ENCODE data around the gene ST8SIA6.

Gene ST8SIA6

GRCh38 chr10:17455015-17455520, 673 bp upstream of the ST8SIA6 start:
- H3K27ac ChIP-seq (replicated peaks) = no peak overlapping the region
- DNase-seq (ENCODE audit: low read depth in 1 of 2, low spot score in 1 of 2) = no peak
- TF ChIP-seq REST (IDR thresholded peaks at IDR 0.05; ENCODE audit: insufficient replicate concordance, low read depth) (no peak), GABPA (IDR thresholded peaks at IDR 0.05; ENCODE audit: low read depth) (no peak), POLR2AphosphoS5 (IDR thresholded peaks at IDR 0.05; ENCODE audit: low read depth) (no peak), CTCF (IDR thresholded peaks at IDR 0.05; ENCODE audit: insufficient read depth, low read length) (no peak), SPI1 (IDR thresholded peaks at IDR 0.05; ENCODE audit: borderline replicate concordance, low read depth) (no peak)
- no peak overlapping the region for H3K4me3 ChIP-seq (replicated peaks; ENCODE audit: insufficient read depth, low read length)
- H3K27me3 ChIP-seq (ENCODE audit: insufficient read depth, poor library complexity, severe bottlenecking) = peaks cover 5% of the 10 kb centered on the region

- Histone ChIP-seq H3K27ac (replicated peaks) (no peak overlapping the region), H3K27me3 (ENCODE audit: insufficient read depth, poor library complexity, severe bottlenecking) (peaks cover 5% of the 10 kb centered on the region), H3K4me3 (replicated peaks; ENCODE audit: insufficient read depth, low read length) (no peak overlapping the region)
- DNase-seq (ENCODE audit: low read depth in 1 of 2, low spot score in 1 of 2) = no peak
- TF ChIP-seq CTCF (IDR thresholded peaks at IDR 0.05; ENCODE audit: insufficient read depth, low read length) (no peak), POLR2AphosphoS5 (IDR thresholded peaks at IDR 0.05; ENCODE audit: low read depth) (no peak), REST (IDR thresholded peaks at IDR 0.05; ENCODE audit: insufficient replicate concordance, low read depth) (no peak)
Observed at GRCh38 chr10:17453373-17454091, 863 bp downstream of the ST8SIA6 start.

GRCh38 chr10:17453035-17453372, 1.4 kb downstream of the ST8SIA6 start:
- no peak for TF ChIP-seq GABPA (IDR thresholded peaks at IDR 0.05; ENCODE audit: low read depth)
- TF ChIP-seq CTCF (IDR thresholded peaks at IDR 0.05; ENCODE audit: insufficient read depth, low read length) = no peak
- DNase-seq (ENCODE audit: low read depth in 1 of 2, low spot score in 1 of 2) = no peak
- Histone ChIP-seq H3K27ac (replicated peaks) (no peak overlapping the region), H3K4me3 (replicated peaks; ENCODE audit: insufficient read depth, low read length) (no peak overlapping the region), H3K27me3 (ENCODE audit: insufficient read depth, poor library complexity, severe bottlenecking) (peaks cover 5% of the 10 kb centered on the region)
